NCI-H1048 (cell line): ENCODE results near the gene RCAN2.

ENCODE experiments used
- DNase-seq: peaks from one replicate; lab custom pipeline; 2025; lab: John Stamatoyannopoulos, UW

The RCAN2 gene

DNA sequence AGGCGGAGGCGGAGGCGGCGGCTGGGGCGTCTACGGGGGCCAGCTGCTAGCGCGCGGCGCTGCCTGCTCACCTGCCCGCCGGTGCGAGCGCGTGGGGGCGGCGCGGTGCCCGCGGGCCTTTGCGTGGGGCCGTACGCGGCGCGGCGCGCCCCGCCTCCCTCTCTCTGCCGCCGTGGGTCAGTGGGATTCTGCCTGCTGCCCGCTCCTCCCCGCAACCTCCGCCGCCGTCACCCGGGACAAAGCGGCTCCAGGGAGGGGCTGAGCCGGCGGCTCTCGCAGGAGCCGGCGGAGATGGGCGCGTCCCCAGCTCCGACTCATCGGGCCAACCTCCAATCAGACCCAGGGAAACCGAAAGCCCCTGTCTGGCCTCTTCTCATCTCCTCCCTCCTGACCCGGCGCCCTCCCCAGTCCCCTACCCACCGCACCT is at the start of gene RCAN2:
Gene RCAN2 (minus strand): TSS at position 249 of the 427 bp plus-strand sequence.
- DNase-seq: peak; percentile 60

GRCh38 chr6:46539866-46540265 is 48.6 kb upstream of the RCAN2 start:
- no peak for DNase-seq

GRCh38 chr6:46538800-46539480 is 47.7 kb upstream of the RCAN2 start:
- no peak for DNase-seq

GRCh38 chr6:46530896-46531295 is 39.6 kb upstream of the RCAN2 start:
- DNase-seq: no peak

DNA sequence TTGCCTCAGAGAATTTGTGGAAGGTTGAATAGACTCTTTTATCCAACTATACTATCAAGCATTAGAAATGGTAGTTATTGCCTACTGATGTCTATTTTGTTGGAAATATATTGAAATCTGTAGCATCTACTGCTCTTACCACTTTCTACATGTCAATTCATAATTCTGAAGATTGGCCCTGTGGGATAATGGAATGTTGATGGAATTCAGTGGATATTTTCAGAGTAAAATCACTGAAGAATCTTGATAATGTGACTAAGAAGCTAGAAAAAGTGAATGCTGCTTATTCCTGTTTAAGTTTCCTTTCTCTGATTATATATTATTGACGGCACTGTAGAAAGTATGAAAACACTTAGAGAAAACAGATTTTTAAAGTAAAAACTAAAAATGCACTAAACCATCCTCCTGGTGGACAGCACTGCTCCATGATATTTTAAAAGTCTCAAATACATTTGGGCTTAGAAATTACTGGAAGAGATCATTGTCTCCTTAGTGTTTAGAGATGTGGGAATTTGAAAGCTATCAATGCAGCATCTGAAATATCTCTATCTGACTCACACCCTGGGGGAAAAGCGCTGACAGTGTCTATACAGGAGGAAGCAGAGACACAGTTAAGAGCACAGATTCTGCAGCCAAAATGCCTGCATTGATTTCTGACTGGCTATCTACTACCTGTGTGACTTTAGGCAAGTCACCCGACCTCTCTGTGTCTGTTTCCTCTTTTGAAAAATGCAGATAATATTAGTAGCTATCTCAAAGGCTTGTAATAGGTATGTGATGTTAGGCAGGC is 37.9 kb upstream of the RCAN2 start:
- DNase-seq: no peak

GRCh38 chr6:46526607-46527006 is 35.4 kb upstream of the RCAN2 start:
- no peak for DNase-seq

- no peak for DNase-seq
These were observed 34.3 kb upstream of the RCAN2 start for GRCh38 chr6:46525583-46525982.

- no peak for DNase-seq
These were observed 30.3 kb upstream of the RCAN2 start for GRCh38 chr6:46521464-46521971.

DNA sequence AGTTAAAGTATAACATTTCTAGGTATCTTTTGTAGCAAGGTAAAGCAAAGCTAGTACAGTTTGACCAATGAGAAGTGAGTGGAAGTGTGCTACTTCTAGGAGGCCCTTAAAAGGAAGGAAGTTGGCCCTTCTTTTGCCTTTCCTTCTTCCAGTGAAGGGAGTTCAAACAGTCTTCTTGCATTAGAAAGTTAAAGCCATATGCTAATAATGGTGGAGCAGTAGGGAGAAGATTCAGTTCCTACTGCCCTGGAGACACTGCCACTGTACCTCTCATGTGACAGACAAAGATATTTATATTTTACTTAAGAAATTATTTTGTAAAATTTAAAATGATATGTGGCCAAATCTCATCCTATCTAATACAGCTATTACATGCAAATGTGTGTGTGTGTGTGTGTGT is 26.0 kb upstream of the RCAN2 start:
- DNase-seq: no peak

GRCh38 chr6:46513533-46513932 is 22.3 kb upstream of the RCAN2 start:
- DNase-seq: no peak

- DNase-seq: no peak
These were observed 20.1 kb upstream of the RCAN2 start for GRCh38 chr6:46511320-46511719.

- DNase-seq: no peak
These were observed 19.4 kb upstream of the RCAN2 start for GRCh38 chr6:46510651-46511050.

- DNase-seq: no peak
These were observed 18.8 kb upstream of the RCAN2 start for GRCh38 chr6:46509981-46510510.

GRCh38 chr6:46509063-46509462 is 17.8 kb upstream of the RCAN2 start:
- no peak for DNase-seq

DNA sequence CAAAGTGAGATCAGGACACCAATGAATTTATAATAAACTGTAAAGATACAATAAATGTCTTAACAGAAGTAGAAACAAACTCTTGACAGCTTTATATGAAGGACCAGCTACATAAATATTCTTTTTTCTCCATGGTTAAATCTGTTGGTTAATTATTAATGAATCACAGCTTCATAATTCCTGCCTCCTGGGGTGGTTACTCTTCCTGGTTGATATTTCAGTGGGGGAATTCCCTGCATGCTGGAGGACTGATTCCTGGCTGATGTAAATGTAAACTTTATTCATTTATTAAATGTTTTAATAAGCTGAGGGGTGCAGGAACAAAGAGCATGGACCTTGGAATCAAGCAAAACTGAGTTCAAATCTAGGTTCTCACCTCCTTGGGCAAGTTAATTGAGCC is 16.2 kb upstream of the RCAN2 start:
- no peak for DNase-seq

DNA sequence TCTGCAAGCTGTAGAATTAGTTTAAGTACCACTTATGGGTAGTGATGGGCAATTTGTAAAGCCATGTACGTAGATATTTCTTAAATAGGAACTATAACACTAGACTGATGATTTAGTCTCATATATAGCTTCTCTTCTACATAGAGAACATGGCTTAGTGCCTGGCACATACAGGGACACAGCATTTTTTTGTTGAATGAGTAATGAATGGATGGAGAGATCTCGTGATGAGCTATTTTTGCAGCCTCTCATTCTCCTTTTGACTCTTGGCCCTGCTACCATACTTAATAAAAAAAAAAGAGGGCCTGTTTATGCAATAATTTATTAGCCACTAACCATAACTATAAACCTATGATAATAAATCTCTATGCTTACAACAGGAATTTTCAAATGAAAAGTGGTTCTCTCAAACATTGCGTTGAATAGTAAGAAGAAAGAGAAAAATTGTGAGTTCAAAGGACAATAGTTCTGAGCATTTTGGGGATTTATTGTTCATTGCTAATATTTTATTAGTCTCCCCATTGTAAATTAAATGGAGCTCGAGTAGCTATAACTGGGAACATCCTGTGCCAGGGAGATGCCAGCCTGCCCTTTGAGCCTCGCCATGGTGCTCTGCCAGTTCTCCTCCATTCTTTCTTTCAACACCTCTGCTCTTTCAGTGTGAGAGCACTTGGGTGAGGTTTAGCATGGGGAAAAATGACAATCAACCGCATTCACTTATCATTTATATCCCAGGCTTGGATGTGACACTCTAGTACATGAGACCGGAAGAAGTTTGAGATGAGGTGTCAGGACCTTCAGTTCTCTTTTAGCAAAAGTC is 14.7 kb upstream of the RCAN2 start:
- DNase-seq: no peak

DNA sequence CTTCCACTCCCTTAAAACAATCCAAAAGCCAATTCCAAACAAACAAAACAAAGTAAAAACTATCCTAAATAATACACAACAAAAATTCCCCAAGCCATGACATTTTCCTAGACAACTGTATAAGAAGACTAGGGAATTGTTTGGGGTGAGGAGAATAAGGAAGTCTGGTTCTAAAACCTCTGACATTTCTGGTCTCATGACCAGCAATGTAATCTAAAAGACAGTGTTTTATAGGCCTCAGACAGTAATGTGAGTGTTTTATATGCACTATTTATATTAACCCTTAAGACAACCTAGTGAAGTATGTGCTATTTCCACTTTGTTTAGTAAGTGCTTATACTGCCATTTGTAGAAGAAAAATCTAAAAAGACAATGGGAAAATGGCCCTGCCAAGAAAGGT is 13.0 kb upstream of the RCAN2 start:
- DNase-seq: no peak

DNA sequence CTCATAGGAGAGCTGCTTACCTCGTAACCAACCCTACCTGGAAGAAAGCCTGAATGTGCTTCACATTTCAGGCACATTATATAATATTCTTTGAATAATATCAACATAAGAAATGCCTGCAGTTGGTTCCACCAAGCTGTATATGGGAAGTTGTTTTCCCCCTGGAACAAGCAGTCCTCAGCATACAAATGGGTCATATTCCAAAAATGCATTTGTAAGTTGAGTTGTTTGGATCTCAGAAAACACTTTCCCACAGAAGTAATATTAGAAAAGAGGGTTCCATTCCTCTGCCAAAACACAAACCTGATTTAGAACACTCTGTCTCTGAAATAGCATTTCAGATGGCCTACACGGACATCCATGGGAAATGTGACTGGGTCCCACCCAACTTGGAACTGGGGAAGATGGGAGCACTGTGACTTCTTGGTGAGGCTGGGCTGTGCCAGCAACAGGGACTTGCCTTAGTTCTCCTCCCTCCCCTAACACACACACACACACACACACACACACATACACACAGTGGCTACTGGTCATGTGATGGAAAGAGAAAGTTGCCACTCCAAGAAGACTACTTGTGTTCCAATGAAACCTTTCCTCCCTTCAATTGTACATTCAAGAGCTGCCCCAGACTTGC is 11.4 kb upstream of the RCAN2 start:
- no peak for DNase-seq

- DNase-seq: no peak
These were observed 10.2 kb upstream of the RCAN2 start for GRCh38 chr6:46501136-46502089.

GRCh38 chr6:46500382-46500781 is 9.1 kb upstream of the RCAN2 start:
- DNase-seq: no peak
